ENCODE data around the gene TNPO3. TPM values are rescaled to one million over a fixed set of nuclear protein-coding genes. Genes with fewer than 3 reads are reported as not detected.

TNPO3 gene
- total RNA-seq, 6 experiments from 2014 or later, result 15.2 to 30.2 (median 22.2) TPM

DNA sequence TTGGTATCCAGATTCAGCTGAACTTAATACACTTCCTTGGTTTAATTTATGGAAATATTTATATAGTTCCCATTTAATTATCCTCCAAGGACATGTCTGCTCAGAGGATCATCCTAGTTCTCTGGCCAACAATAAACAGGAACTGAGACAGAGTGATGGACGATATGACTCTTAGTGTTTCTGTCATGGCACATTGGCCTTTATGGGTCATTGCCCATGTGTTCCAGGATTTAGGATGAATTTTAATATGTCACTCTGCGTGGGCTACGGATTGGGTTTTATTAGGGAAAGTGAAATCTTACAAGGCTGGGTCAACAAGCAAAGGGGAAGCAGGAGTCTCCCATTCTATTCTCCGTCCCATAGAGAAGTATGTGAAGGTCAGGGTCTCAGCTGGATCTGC lies 18.8 kb upstream of the TNPO3 start:
- ATAC-seq, result no peak
- H3K36me3 ChIP-seq, result no peaks in the 10 kb centered on the region
- no peaks in the 10 kb centered on the region for H3K4me1 ChIP-seq
- H3K27me3 ChIP-seq, result no peaks in the 10 kb centered on the region
- no peak overlapping the region for H3K4me3 ChIP-seq
- H3K9me3 ChIP-seq, result no peaks in the 10 kb centered on the region
- 79% methylated on average over 4 of the region's 4 CpGs for whole genome bisulfite sequencing (ENCODE audit: insufficient coverage, low coverage, low lambda C conversion rate, missing lambda C conversion rate)
- intact Hi-C loops (cut with DNase I), result no loop called here
- TF ChIP-seq, protein P1, sequence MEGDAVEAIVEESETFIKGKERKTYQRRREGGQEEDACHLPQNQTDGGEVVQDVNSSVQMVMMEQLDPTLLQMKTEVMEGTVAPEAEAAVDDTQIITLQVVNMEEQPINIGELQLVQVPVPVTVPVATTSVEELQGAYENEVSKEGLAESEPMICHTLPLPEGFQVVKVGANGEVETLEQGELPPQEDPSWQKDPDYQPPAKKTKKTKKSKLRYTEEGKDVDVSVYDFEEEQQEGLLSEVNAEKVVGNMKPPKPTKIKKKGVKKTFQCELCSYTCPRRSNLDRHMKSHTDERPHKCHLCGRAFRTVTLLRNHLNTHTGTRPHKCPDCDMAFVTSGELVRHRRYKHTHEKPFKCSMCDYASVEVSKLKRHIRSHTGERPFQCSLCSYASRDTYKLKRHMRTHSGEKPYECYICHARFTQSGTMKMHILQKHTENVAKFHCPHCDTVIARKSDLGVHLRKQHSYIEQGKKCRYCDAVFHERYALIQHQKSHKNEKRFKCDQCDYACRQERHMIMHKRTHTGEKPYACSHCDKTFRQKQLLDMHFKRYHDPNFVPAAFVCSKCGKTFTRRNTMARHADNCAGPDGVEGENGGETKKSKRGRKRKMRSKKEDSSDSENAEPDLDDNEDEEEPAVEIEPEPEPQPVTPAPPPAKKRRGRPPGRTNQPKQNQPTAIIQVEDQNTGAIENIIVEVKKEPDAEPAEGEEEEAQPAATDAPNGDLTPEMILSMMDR (IDR thresholded peaks at IDR 0.05), result no peak
- no peak for TF ChIP-seq POLR2A (IDR thresholded peaks at IDR 0.05)
- H3K27ac ChIP-seq, result no peak overlapping the region
- no peak for DNase-seq

DNA sequence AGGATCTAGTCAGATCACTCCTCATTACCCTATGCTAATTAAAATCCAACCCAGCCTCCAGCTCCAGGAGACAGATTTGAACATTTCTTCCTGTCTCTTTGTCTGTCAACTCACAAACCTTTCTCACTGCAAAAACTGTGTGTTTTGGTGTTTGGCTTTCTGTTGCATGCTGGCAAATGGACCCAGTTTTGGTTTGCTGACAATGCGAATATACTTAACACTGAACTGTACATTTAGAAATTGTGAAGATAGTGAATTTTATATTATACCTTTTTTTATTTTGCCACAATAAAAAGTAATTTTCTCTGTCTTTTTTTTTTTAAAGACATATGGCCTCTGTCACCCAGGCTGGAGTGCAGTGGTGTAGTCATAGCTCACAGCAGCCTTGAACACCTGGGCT lies 18.3 kb upstream of the TNPO3 start:
- intact Hi-C loops (cut with DNase I), result no loop called here
- no peaks in the 10 kb centered on the region for H3K9me3 ChIP-seq
- WGBS (ENCODE audit: insufficient coverage, low coverage, low lambda C conversion rate, missing lambda C conversion rate), result 100% methylated on average over 1 of the region's 1 CpG
- H3K36me3 ChIP-seq, result no peaks in the 10 kb centered on the region
- ATAC-seq (no peak), DNase-seq (no peak)
- H3K4me1 ChIP-seq, result no peaks in the 10 kb centered on the region
- H3K4me3 ChIP-seq, result no peak overlapping the region
- TF ChIP-seq POLR2A (IDR thresholded peaks at IDR 0.05), result no peak
- TF ChIP-seq, protein P1 (IDR thresholded peaks at IDR 0.05), result no peak
- H3K27me3 ChIP-seq, result no peaks in the 10 kb centered on the region
- H3K27ac ChIP-seq, result no peak overlapping the region

DNA sequence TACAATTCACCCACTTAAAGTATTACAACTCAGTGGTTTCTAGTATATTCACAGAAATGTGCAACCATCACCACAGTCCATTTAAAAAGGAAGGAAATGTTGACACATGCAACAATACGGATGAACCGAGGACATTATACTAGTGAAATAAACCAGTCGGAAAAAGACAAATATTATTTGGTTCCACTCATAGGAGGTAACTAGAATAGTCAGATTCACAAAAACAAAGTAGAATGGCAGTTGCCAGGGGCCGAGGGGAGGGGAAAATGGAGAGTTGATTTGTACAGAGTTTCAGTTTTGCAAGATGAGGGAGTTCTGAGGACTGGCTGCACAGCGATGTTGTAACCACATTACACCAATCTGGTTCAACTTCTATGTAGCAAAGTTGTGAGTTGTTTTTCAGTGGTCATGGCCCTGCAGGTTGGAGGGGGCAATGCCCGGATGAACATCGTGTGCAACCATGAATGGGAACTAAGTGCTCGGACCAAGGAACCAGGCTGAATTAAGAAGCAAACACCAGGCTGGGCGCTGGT lies 17.6 kb upstream of the TNPO3 start:
- H3K4me1 ChIP-seq, result no peaks in the 10 kb centered on the region
- no peak for DNase-seq
- WGBS (ENCODE audit: insufficient coverage, low coverage, low lambda C conversion rate, missing lambda C conversion rate), result 65% methylated on average over 8 of the region's 9 CpGs
- H3K27me3 ChIP-seq, result no peaks in the 10 kb centered on the region
- intact Hi-C loops (cut with DNase I), result no loop called here
- TF ChIP-seq POLR2A (IDR thresholded peaks at IDR 0.05), result no peak
- TF ChIP-seq, protein P1 (IDR thresholded peaks at IDR 0.05), result no peak
- no peaks in the 10 kb centered on the region for H3K36me3 ChIP-seq
- H3K9me3 ChIP-seq, result no peaks in the 10 kb centered on the region
- peak; percentile 24 to 77 (median 44) for ATAC-seq
- no peak overlapping the region for H3K27ac ChIP-seq
- H3K4me3 ChIP-seq, result no peak overlapping the region

DNA sequence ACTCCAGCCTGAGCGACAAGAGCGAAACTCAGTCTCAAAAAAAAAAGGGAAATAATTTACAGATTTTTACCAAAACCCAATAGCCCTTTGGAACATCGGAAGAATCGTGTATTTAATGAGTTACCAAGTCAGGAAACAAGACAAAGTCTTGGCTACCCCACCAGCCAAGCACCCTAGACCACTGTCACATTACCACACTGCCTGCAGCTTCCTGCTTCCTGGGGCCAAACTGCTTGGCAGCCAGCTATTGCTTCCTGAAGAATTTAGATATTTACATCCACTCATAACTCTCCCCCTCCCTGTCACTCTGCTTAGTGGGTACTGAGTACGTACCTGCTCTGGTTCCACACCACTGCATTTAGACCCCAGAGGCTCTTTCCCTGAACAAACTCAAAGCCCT lies 14.1 kb upstream of the TNPO3 start:
- H3K9me3 ChIP-seq, result no peaks in the 10 kb centered on the region
- intact Hi-C loops (cut with DNase I), result no loop called here
- 40% methylated on average over 5 of the region's 5 CpGs for WGBS (ENCODE audit: insufficient coverage, low coverage, low lambda C conversion rate, missing lambda C conversion rate)
- no peak overlapping the region for H3K27ac ChIP-seq
- H3K36me3 ChIP-seq, result no peaks in the 10 kb centered on the region
- no peak for TF ChIP-seq POLR2A (IDR thresholded peaks at IDR 0.05)
- TF ChIP-seq, protein P1 (IDR thresholded peaks at IDR 0.05), result no peak
- DNase-seq, result no peak
- peak in 1 of 4 donors; percentile 20 for ATAC-seq
- no peaks in the 10 kb centered on the region for H3K4me1 ChIP-seq
- H3K27me3 ChIP-seq, result no peaks in the 10 kb centered on the region
- no peak overlapping the region for H3K4me3 ChIP-seq

All from right lobe of liver (tissue), 6 donors.